ENCODE results near the gene SLC29A3.

DNA sequence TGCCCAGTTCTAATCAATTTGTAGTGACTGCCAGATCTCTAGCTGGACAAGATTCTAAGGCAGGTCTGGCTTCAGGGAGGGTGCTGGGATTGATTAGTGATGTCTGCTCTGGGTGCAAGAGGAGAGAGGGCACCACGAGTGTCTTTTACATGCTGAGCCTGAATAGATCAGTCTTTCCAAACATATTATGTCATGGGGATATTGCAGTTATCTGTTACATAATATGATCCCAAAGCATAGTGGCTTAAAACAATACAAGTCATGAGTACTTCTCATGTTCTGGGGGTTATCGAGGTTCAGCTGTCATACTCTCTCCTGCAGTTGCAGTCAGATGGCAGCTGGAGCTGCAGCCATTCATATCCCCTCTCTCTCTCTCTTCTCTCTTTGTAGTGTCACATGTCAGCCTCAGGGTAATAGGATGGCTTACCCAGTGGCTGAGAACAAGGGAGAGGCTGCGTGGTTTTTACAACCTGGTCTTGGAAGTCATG is 26.0 kb downstream of the SLC29A3 start:
- TF ChIP-seq, protein P1, sequence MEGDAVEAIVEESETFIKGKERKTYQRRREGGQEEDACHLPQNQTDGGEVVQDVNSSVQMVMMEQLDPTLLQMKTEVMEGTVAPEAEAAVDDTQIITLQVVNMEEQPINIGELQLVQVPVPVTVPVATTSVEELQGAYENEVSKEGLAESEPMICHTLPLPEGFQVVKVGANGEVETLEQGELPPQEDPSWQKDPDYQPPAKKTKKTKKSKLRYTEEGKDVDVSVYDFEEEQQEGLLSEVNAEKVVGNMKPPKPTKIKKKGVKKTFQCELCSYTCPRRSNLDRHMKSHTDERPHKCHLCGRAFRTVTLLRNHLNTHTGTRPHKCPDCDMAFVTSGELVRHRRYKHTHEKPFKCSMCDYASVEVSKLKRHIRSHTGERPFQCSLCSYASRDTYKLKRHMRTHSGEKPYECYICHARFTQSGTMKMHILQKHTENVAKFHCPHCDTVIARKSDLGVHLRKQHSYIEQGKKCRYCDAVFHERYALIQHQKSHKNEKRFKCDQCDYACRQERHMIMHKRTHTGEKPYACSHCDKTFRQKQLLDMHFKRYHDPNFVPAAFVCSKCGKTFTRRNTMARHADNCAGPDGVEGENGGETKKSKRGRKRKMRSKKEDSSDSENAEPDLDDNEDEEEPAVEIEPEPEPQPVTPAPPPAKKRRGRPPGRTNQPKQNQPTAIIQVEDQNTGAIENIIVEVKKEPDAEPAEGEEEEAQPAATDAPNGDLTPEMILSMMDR (IDR thresholded peaks at IDR 0.05; ENCODE audit: borderline replicate concordance, extremely low read depth, low read length, poor library complexity, severe bottlenecking), result no peak
- TF ChIP-seq EZH2 (IDR thresholded peaks at IDR 0.05; ENCODE audit: borderline replicate concordance, low read depth, low read length, severe bottlenecking), result no peak

Measured in DND-41 (cell line).